GM18511 (cell line): ENCODE results near the gene SMIM10L1.
A peak's percentile ranks its signal among the peaks of the same experiment; 100 is the strongest.

Experiments
- ATAC-seq: cut with Tn5 transposase; IDR thresholded peaks from one replicate; pipeline ENCODE4 v1.9.1; 2021; ENCODE audit warnings: mild to moderate bottlenecking, moderate library complexity; ENCODE audit not compliant: unreplicated experiment

Gene SMIM10L1

DNA sequence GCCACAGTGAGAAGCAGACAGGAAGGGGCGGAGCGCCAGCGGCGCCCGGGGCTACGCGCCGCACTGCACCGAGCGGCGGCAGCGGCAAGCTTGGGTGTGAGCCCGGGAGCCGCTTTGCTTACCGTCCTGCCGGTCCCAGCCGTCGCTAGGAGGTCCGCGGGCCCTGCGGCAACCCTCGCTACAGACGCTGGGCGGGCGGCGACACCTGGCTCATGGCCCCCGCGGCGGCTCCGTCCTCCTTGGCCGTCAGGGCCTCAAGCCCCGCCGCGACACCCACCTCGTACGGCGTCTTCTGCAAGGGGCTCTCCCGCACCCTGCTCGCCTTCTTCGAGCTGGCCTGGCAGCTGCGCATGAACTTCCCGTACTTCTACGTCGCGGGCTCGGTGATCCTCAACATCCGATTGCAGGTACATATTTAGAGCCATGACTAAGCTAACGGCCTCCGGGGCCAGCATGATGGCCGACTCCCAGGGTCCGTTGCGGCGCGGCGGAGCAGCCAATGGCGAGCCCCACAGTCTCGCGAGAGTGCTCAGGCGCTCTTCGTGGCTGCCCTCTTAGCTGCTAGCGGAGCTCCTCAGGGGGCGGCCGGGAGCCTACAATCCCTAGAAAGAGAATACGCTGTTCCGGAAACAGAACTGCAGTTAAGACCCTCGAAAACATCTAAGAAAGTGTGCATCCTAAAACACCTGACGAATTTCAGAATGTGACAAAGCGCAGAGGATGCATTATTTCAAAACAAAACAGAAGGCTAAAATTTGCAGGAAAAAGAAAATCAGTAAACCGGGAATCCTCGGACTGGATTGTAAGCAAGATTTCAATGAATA, at the start of gene SMIM10L1:
Gene SMIM10L1 (plus strand): TSS at position 50 of the 824 bp plus-strand sequence. CDS start 163 bp downstream, at position 213.
- peak; percentile 98 for ATAC-seq

DNA sequence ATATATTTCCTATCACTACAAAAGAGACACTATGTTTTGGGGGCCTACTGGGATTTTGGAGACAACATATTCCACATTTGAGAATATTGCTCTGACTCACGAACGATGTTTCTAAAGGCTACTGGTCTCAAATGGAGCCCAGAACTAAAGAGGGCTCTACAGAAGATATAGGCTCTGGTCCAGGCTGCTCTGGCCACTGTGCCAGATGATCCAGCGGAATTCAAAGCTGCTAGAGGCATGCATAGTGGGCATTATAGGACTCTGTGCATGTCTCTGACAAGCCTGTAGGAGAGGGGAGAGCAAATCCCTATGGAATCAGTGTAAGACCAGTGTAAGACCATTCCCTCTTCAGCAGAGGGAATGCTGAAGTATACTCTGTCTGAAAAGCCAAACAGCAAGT, 40.6 kb upstream of the SMIM10L1 start:
- no peak for ATAC-seq

DNA sequence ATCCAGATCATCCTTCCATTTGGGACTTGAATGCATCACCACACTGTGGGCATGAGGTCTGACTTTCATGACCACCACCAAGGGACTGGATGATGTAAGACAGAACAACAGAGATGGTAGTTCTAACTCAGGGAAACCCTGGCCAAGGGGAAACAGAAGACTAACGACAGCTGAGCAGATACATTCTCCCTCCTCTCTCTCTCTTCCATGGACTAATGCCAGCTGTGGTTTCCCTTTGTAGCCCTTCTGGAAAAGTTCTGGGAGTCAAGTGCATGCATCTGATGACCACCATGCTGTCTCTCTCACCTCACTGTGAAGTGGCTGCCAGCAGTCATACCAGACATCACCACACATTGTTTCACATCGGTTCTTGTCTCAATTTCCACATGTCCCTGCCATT, 40.0 kb upstream of the SMIM10L1 start:
- ATAC-seq, result no peak

DNA sequence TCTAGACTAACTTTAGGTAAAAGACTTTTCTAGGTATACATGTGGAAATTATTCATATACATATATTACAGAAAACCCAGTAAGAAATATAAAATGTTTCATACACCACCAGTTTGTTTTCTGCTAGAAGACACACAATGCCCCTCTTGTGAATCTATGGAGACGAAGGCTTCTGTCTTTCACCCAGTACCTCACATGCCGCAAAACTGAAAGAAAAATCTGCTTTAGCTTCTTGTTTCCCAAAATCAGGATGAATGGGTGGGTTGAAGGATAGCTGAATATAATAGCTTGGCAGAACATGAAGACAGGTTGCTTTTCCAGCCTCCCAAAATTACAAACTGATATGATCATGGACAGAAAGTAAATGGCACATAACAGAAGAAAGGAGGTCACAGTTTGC, 37.8 kb upstream of the SMIM10L1 start:
- ATAC-seq, result no peak

DNA sequence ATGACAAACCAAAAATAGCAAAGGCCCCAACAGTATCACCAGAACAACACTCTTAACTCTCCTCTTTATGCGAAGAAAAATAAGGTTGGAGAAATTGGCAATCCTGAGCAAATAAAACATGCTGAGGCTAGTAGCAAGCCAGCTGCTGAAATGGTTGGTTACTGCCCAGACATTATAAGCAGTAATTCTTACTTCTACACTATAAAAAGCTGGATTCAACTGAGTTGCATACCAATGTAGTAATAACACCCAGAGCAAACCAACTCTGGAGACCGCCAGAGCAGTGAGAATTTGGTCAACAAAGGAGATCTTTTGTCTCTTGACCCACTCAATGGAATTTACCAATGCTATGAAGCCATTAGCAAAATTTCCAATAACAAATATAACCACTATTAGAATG, 37.2 kb upstream of the SMIM10L1 start:
- ATAC-seq, result no peak

DNA sequence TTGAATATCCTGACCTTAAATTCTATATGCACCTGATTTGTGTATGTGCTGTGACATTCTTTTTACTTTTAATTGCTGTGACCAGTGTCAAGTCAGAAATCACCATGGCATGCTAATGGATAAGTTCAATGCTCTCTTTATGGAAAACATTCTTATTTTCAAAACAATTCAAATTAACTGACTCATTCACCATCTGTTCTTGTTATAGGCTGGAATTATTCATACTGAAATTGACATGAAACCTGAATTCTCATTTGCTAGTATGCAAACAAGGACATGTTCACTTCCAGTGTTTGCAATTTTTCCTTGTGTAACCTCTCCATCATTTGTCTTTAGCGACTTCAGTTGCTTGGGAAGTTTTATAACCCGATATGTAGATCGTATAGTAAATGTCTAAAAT, 36.7 kb upstream of the SMIM10L1 start, which contains the start of gene TAS2R30:
Gene TAS2R30 (minus strand): TSS at position 340 of the 400 bp plus-strand sequence. CDS start 400 bp downstream, outside the sequence.
- no peak for ATAC-seq

DNA sequence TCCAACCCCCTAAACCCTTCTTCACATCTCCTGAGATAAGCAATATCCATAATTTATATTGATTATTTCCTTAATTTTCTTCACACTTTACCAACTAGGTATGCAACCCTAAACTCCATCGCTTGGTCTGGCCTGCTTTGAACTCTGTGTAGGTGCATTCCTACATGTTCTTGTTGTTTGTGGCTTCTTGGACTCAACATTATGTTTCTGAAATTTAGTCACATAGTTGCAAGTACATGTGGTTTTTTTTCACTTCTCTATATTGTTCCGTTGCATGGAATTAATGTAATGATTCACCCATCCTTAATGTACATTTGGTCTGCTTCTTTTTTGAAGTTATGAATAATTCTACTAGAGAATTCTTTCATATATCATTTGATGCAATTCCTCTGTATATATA, 34.9 kb upstream of the SMIM10L1 start:
- no peak for ATAC-seq

DNA sequence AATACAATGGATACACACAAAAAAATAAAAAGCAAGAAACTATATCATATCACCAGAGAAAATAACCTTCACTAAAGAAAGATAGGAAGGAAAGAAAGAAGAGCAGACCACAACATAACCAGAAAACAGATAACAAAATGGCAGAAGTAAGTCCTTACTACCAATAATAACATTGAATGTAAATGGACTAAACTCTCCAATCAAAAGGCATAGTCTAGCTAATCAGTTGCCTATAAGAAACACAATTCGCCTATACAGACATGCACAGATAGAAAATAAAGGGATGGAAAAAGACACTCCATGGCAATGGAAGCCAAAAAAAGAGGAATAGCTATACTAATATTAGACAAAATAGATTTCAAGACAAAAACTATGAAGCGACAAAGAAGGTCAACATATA, 27.6 kb upstream of the SMIM10L1 start:
- no peak for ATAC-seq

DNA sequence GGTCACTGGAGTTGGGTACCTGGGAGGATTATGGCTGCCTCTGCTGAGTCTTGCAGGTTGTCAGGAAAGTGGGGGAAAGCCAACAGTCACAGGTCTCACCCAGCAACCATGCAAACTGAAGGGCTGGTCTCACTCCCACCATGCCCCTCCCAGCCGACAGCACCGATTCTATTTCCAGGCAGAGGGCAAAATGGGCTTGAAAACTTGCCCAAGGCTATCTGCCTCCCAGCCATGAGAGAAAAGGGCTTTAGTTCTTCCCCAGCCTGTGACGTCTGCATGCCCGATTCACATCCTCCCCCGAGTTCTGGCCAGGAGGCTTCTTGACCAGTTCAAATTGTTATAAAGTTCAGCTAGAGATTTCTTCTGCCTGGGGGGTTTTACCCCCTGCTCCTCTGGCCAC, 26.7 kb upstream of the SMIM10L1 start:
- ATAC-seq, result no peak

DNA sequence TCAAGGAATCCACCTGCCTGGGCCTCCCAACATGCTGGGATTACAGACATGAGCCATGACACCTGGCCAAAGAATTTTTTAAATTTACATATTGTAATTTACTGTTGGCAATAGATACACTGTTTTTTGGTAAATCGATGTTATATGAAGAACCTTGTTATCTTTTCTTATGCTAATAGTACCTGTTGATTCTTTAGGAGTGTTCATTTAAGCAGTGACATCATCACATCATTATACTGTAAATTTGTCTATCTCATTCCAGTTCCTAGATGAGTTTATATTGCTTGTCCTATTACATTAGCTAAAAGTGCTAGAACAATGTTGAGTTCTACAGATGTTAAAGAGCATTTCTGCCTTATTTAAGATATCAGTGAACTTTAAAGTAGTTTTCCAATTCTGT, 23.6 kb upstream of the SMIM10L1 start:
- ATAC-seq, result no peak

DNA sequence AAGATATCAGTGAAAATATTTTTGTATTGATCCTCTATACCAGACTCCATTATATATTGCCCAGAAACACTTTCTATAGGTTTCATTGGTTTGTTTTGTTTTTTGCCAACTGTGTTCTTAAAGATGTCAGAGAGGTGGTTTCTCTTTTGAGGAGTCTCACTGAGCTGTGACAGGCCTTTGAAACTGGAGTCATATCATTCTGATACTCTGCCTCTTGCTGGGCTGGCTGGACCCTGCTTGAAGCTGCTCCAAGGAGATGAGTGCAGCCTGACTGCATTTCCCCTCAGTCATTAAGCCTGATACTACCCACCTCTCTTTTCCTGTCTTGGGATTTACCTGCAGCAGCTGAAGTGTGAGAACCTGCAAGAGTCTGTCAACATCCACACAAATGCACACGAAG, 20.2 kb upstream of the SMIM10L1 start:
- no peak for ATAC-seq

DNA sequence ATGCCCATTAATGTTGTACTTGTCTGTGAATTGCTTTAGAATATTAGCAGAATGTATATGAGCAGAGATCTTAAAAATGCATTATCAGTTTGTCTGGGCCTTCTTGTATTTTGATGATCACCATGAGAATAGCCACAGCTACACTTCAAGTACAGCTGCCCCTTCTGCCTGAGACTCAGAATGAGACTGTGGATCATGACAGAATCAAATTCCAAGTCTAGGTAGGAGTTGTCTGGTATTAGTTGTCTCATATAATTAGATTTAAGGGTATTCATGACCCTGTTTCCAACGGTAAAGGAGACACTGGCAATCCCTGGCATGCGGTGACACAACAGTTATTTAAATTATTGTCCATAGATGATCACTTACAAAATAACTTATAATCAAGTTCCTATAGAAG, 18.3 kb upstream of the SMIM10L1 start:
- ATAC-seq, result no peak

DNA sequence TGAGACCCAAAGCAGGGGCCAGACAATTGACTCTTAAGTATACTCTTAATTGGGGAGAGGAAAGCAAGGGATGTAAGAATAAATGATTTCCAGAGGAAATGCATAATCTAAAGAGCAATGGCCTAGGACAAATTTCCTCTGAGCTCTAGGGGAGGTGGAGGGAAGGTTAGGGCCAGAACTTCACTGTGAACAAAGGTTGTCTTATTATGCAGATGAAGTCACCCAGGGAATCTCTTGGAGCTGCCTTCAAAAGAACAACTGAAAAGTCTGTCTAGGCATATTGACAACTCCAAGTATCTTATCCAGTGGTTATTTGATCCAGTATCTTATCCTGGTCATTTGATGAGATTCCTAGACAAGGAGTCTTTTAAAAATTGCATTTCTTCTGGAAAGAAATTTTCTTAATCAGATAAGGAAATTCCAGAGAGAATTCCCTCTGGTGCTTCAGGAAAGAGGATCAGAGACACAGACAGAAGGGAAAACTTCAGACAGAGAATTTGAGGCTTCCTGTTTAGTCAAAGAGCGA, 16.5 kb upstream of the SMIM10L1 start:
- ATAC-seq, result no peak

DNA sequence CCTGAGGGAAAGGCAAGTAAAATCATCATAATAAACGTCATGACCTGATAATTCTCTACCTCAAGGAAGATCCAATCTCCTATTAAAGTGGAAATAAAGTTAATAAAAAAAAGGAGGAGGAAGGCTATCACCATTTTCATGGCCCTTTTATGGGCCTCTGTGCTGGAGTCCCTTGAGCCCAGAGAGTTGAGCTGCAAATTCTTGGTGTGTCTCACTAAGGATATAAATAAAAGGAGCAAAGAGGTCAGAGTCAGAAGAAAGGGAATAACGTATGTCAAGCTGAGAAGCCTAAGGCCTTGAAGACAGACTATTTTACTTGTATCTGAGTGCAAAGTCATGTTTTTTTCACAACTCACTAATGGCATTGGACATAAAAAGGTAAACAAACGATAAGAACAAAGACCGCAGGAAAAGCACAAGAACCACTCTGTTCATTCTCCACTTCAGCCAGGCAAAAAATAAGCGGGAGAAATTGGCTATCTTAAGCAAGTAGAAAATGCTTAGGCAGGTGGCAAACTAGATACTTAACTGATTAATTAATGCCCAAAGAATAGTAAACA, 12.0 kb upstream of the SMIM10L1 start:
- ATAC-seq, result no peak

DNA sequence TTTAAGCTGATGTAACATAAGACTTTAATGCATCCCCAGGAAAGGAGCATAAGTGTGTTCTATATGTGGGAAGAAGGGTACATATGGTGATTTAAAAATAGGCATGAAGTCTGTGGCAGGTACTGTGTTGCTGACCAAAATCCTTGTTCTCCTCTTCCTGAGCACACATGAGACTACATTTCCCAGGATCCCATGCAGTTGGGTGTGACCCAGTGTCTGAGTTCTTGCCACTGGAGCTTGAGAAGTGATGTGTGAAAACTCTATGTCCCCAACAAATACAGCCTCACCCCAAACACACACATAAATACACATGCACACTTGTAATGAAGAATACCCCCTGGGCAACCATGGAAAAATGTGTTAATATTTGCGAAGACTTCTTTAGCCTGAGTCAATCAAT, 8.5 kb upstream of the SMIM10L1 start:
- ATAC-seq, result no peak

DNA sequence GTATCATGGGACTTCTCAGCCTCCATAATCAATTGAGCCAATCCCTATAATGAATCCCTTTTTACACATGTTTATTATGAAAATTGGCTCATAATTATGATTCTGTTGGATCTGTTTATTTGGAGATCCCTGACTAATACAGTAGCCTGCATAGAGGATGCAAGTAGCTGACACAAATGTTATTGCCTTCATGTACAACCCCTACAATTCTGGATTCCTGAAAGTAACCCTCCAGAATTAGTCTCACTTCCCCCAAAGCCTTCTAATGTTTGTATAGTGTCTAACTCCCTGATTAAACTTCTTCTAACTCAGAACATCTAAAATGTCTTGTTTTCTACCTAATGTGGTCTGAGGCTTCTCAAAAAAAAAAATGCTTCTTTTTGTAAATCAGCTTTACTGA, 6.6 kb upstream of the SMIM10L1 start:
- ATAC-seq, result no peak

DNA sequence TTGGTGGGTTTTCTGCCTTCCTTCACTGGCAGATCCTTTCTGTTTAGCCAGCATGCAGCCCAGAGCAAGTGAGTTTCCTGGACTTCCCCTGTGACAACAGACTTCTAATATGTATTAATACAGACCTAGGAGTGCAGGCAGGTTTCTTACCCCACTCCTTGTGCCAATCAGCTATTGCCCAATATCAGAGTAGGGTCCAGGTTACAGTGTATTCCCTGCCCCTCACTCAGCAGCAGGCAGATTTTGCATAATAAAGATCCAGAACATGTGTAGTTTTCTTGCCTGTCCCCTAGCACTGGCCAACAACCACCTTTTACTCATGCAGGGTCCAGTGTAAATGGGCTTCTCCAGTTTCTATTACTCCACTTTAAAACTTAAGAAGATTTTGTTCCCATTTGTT, 4.7 kb upstream of the SMIM10L1 start:
- ATAC-seq, result no peak

DNA sequence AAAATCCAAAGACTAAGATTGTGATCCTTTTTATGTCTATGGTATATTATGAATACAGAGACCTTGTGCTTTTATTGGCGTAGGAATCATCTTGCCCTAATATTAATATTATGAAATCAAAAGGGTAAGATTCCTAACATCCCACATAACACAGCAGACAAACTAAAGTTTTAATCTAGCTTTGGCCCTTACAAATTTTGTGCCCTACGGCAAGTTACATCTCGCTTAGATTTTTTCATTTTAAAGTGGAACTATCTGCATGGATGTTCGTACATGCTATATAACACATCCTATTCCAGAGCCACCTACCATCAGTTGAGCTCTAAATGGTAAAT, 217 bp upstream of the SMIM10L1 start:
- no peak for ATAC-seq

DNA sequence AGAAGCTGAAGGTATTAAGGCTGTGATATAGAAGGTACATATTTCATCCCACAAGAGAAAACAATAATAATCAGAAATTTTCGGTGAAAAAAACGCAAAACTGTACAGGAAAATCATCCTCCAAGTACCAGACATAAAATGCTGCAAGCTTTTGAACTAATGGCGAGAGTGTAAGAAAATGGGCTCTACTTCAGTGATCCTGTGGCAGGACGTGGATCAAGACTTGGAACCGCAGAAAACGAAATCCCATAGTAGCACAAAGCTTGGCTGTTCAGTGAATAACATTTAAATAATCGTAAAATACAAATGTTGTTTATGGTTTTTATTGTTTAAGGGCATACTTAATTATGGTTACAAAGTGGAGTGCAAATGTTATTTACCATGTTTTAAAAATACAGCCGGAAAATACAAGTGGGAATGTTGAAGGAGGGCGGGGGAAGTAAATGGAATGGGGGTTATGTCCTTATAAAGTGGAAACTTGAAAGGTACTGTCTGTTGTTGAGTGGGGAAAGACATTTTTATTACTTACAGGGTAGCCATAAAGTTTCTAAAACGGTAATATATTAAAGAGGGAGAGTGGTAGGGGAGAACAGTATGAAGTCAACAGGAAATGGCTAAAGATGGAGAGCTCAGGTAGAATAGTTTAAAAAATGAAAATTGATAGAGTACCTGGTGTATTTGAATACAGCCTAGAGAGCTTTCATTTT, 1.1 kb downstream of the SMIM10L1 start:
- no peak for ATAC-seq

DNA sequence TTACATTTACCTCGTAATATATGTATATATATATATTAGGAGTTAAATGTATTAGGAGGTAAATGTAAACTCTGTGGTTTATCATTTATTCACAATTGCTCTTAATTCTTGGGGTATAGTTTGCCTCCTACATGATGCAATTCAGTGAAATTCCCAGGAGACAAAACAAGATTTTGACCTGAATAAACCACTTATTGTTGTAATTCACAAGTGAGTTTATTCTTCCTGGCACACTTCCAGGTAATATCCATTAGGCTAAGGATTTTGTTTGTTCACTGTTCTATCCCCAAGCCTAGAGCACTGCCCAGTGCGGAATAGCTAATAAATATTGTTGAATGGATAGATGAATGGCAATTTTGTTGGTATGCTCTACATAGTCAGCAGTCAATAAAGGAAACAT, 3.0 kb downstream of the SMIM10L1 start:
- no peak for ATAC-seq

DNA sequence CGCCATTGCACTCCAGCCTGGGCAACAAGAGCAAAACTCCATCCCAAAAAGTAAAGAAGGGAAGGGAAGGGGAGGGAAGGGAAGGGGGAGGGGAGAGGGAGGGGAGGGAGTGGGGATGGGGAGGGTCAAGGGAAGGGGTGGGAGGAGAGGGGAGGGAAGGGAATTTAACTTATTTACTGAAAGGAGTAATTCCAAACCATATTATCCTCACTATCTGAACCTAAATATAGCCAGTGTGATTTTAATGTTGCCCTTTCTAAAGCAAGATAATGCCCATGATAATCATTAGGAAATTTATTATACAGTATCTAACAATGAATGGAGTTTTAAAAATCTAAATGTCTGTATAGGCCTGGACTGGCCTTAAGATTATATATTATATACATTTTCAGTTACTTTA, 7.3 kb downstream of the SMIM10L1 start:
- ATAC-seq, result no peak

DNA sequence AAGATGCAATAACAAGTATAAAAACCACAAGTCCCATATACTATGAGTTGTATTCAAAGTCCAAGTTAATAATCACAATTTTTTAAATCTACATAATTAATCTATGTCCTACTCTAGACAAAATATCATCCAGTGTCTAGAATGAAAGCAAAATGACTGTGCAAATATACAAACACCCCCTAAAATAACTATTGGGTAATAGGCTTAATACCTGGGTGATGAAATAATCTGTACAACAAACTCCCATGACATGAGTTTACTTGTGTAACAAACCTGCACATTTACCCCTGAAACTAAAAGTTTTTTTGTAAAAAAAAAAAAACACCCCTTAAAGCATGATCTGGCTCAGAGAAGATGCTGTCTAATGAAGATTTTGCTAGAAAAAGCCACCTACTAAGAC, 11.5 kb downstream of the SMIM10L1 start:
- no peak for ATAC-seq
